HT1080 (cell line): ENCODE results near the gene ESYT2. TPM values are rescaled to one million over a fixed set of nuclear protein-coding genes. Genes with fewer than 3 reads are reported as not detected.
A peak's percentile ranks its signal among the peaks of the same experiment; 100 is the strongest.

Source experiments
- DNase-seq: peaks from one replicate; pipeline ENCODE4 v3.0.0-alpha.2; 2015; ENCODE audit warnings: low read depth
- total RNA-seq: library from RNA; depleted of rRNA; stranded (reverse); fragments of >200 nt; shearing (Covaris generic); gene quantifications from 2 replicates; pipeline ENCODE4 v1.2.3, GENCODE V29; 2014

Gene ESYT2
- total RNA-seq, 1 experiment from 2014 or later = 73.2 TPM

DNA sequence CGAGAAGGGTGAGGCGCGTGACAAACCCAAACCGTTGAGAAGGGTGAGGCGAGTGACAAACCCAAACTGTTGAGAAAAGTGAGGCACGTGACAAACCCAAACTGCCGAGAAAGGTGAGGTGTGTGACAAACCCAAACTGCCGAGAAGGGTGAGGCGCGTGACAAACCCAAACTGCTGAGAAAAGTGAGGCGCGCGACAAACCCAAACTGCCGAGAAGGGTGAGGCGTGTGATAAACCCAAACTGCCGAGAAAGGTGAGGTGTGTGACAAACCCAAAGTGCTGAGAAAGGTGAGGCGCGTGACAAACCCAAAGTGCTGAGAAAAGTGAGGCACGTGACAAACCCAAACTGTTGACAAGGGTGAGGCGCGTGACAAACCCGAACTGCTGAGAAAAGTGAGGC, 25.0 kb downstream of the ESYT2 start:
- no peak for DNase-seq

GRCh38 chr7:158803367-158803969, 25.8 kb downstream of the ESYT2 start:
- DNase-seq = no peak

DNA sequence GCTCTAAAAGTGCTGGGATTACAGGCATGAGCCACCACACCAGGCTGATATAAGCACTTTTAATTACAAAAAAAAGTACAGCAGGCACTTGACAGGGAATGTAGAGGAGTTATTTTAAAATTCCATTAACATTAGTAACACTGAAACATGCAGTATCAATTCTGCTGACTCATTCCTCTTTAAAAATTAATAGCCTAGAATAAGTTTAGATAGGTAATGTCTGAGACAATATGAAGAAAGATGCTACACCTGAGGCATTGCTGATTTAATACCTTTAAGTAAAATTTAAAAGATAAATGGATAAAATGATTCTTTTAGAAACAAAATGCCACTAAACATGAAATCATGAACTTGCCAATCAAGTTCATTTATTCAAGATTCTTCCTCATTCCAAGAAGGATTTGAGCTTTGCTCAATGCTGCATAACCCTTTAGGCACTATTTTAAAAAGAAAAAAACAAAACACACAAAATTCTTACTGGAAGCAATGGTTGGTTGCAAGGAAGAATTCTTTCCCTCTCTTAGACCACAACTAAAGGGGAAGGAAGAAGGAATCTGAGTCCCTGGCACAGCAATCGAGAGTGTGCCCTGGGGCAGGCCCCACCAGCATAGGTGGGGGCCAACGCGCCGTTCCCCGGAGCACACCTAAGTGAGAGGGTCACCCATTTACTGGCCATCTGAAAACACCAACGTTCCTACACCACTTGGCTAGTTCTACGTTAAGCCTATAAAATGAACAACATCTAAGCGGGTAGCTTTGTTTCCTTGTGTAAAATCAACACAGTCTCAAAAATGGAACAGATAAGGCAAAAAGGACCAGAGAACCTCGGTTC, 26.6 kb downstream of the ESYT2 start:
- peak; percentile 52 for DNase-seq

DNA sequence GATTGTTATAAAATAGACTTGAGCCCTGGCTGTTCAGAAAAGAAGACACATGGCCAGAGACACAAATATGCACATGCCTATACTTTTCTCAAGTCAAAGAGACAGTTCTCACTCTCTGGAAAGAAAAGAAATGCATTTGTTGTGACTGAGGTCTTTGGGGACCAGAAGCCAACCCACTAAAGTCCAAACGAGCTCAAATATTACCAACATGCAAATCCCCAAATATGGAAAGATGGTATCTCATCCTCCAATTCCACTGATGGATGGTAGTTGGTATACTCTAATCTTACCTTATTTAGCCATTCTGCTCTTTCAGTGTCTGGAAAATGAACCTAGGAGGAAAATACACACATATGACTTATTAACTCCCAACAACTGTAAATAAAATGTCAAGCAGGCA, 30.6 kb downstream of the ESYT2 start:
- DNase-seq = no peak

GRCh38 chr7:158796667-158797066, 32.6 kb downstream of the ESYT2 start:
- DNase-seq = no peak

DNA sequence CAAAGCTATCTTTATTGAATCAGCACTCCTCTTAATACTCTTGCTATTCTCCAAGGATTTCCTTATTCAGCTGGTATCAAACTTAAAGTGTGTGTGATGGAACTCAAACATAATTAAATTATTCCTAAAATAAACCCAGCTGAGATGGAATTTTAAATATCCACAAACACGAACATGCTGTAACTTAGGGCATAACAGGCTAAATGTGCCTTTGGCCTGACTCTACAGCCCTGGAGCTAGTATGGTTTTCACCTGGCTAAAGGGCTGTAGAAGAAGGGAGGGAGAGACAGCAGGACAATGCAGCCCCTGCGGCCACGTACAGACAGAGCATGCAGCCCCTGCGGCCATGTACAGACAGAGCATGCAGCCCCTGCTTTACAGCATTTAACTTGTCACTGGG, 34.0 kb downstream of the ESYT2 start:
- DNase-seq = no peak

- DNase-seq = no peak
Measured at GRCh38 chr7:158791107-158791506, 38.2 kb downstream of the ESYT2 start.

DNA sequence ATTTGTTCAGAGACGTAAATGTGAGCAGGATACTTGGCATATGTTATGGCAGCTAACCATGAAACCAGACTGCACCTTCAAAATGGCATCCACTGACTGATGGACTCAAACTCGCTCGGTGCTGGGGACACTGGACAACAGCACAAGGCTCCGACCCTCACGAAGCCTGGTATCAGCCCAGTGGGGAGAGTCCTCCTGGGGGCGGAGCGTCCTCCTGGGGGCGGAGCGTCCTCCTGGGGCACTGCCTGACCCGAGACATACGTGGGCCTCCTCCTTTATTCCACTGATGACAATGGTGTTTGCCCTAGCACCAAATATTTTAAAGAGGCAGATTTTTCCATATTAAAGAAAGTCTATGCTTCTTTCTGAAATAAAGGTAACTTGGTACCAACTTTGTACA, 39.5 kb downstream of the ESYT2 start:
- DNase-seq = no peak

- DNase-seq = no peak
Measured at GRCh38 chr7:158786898-158787297, 42.4 kb downstream of the ESYT2 start.

DNA sequence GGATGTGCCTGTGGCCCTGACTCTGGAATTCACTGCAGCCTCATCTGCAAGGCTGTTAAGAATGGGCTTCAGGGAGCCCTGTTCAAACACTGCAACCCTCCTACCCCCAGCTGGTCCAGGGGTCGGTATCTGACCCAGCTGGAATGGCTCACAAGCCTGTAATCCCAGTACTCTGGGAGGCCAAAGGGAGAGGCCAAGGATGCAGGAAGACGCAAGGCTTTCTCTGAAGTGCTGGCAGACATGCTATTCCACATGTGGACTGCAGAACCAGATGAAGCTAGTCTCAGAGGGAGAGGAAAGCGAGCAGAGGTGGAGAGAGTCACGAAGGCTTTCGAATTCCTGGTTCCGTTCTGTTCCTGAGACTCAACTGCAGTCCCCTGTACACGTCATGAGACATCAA, 45.0 kb downstream of the ESYT2 start:
- DNase-seq = no peak

GRCh38 chr7:158783595-158783994, 45.7 kb downstream of the ESYT2 start:
- DNase-seq = no peak

GRCh38 chr7:158782761-158783401, 46.4 kb downstream of the ESYT2 start:
- DNase-seq = peak; percentile 21

- DNase-seq = no peak
Measured at GRCh38 chr7:158781974-158782664, 47.2 kb downstream of the ESYT2 start.

GRCh38 chr7:158781217-158781973, 47.9 kb downstream of the ESYT2 start:
- no peak for DNase-seq

DNA sequence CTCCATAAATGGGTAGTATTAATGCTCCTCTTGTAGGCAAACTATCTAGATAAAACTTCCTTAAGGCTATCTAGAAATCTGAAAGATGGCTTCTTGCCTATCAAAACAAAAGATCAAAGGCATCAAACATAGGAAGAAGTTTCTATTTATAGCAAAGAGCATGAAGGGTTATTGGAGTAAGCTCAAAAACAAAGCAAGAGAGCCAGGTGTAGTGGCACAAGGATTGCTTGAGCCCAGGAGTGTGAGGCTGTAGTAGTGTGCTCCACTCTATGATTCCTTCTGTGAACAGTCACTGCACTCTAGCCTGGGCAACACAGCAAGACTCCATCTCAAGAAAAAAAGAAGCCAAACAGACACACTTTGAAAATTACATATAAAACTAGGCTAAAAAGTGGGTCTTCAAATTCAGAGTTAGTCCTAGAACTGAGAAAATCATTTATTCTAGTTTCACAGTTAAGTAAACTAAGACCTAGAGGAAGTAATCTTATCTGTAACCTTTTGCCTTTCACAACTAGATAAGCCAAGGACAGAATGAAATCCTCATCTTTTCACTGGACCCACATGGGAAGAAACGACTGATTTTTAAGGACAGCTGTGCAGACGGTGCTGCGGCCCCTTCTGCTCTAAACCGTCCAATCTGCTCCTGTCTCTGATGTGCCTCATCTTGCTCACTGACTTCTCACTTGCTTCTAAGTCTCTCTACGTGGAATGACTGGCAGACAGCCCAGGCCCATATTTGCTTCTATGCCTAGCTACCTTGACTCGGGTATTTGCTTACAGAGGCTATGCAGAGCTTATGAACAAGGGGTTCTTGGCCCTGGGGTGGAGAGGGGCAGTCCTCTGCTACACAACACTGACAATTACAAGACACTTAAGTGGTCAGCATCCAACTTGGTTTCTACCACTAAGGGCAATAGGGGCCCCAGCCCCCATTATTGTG, 50.0 kb downstream of the ESYT2 start:
- DNase-seq = no peak

- DNase-seq = no peak
Measured at GRCh38 chr7:158778471-158778870, 50.8 kb downstream of the ESYT2 start.

- no peak for DNase-seq
Measured at GRCh38 chr7:158777793-158778192, 51.5 kb downstream of the ESYT2 start.

GRCh38 chr7:158776474-158776873, 52.8 kb downstream of the ESYT2 start:
- DNase-seq = no peak

DNA sequence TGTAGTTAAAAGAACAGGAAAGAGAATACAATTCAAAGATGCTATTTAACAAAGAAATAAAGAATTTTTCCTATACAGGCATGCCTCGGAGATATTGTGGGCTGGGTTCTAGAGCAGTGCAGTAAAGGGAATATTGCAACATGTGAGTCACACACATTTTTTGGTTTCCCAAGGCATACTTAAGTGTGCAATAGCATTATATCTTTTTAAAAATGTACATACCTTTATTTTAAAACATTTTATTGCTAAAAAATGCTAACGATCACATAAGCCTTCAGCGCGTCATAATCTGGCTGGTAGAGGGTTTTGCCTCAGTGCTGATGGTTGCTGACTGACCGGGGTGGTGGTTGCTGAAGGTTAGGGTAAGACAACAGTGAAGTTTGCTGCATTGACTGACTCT, 54.4 kb downstream of the ESYT2 start:
- no peak for DNase-seq

- DNase-seq = no peak
Measured at GRCh38 chr7:158772916-158773315, 56.4 kb downstream of the ESYT2 start.
